IPS-15b (cell line): ENCODE results near the gene BRD3.
"Not testable (repeated sequence)": the region's sequence is repeated elsewhere in the genome, so short reads cannot be mapped to it uniquely, and the experiment has no call there.

Experiments
- H3K27me3 ChIP-seq: one replicate; pipeline ENCODE4 v1.6.1; 2013; ENCODE audit warnings: low read length; ENCODE audit not compliant: control insufficient read depth, insufficient read depth
- H3K36me3 ChIP-seq: one replicate; pipeline ENCODE4 v1.6.1; 2013; ENCODE audit warnings: low read length; ENCODE audit not compliant: control insufficient read depth, insufficient read depth
- H3K4me1 ChIP-seq: one replicate; pipeline ENCODE4 v1.6.1; 2013; ENCODE audit warnings: mild to moderate bottlenecking, low read length; ENCODE audit not compliant: control insufficient read depth, insufficient read depth
- H3K4me3 ChIP-seq: one replicate; pipeline ENCODE4 v1.5.1; 2013; ENCODE audit warnings: low read depth, low read length
- H3K9ac ChIP-seq: one replicate; pipeline ENCODE4 v1.6.1; 2013; ENCODE audit warnings: low read depth, mild to moderate bottlenecking, low read length
- H3K9me3 ChIP-seq: one replicate; pipeline ENCODE4 v1.6.1; 2013; ENCODE audit warnings: mild to moderate bottlenecking, low read length; ENCODE audit not compliant: control insufficient read depth, insufficient read depth

BRD3 gene

DNA sequence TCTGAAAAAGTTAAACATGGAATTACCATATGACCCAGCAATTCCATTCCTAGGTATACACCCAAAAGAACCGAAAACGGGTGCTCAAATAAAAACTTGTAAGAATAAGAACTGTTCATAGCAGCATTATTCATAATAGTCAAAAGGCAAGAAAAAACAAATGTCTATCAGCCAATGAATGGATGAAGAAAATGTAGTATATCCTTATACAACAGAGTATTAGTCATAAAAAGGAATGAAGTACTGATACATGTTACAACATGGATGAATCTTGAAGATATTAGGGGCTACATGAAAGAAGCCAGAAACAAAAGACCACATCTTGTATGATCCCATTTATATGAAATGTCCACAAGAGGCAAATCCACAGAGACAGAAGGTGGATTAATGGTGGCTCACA lies 15.6 kb upstream of the BRD3 start:
- no peaks in the 10 kb centered on the region for H3K9me3 ChIP-seq
- H3K4me3 ChIP-seq = no peak overlapping the region
- no peaks in the 10 kb centered on the region for H3K36me3 ChIP-seq
- no peak overlapping the region for H3K9ac ChIP-seq
- no peaks in the 10 kb centered on the region for H3K4me1 ChIP-seq
- no peaks in the 10 kb centered on the region for H3K27me3 ChIP-seq

DNA sequence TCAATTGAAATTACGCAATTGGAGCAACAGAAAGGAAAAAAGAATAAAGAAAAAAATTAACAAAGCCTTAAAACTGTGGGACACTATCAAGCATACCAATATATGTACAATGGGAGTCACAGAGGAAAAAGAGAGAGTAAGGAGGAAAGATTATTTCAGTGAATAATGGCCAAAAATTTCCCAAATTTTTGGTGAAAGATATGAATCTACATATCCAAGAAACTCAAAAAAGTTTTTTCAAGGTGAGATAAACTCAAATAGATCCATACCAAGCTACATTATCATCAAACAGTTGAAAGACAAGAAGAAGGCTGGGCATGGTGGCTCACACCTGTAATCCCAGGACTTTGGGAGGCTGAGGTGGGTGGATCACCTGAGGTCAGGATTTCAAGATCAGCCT lies 8.8 kb upstream of the BRD3 start:
- Histone ChIP-seq H3K4me1 (no peaks in the 10 kb centered on the region), H3K4me3 (no peak overlapping the region), H3K27me3 (no peaks in the 10 kb centered on the region), H3K9me3 (no peaks in the 10 kb centered on the region), H3K36me3 (no peaks in the 10 kb centered on the region), H3K9ac (no peak overlapping the region)

DNA sequence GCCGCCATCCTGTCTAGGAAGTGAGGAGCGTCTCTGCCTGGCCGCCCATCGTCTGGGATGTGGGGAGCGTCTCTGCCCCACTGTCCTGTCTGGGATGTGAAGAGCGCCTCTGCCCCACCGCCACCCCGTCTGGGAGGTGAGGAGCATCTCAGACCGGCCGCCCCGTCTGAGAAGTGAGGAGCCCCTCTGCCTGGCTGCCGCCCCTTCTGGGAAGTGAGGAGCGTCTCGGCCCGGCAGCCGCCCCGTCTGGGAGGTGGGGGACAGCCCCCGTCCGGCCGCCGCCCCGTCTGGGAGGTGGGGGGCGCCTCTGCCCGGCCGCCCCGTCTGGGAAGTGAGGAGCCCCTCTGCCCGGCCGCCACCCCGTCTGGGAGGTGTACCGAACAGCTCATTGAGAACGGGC lies 7.9 kb upstream of the BRD3 start:
- not testable (repeated sequence) for H3K9me3 ChIP-seq, H3K4me1 ChIP-seq, H3K4me3 ChIP-seq, H3K36me3 ChIP-seq, H3K9ac ChIP-seq, H3K27me3 ChIP-seq

DNA sequence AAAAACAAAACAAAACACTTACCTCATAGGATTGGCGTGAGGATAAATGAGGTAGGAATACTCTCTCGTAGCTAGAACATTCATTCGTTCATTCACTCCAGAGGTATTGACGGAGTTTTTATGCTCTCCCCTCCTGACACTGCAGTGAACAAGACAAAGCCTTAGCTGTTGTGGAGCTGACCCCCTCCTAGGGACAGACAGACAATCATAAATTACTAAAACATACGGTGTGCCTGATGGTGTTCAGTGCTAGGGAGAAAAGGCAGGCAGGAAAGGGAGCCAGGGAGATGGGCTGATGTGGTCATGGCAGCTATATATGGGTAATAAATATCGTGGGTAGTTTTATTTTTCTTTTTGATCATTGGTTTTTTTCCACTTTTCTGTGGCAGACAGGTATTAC lies 5.7 kb upstream of the BRD3 start:
- Histone ChIP-seq H3K9ac (no peak overlapping the region), H3K4me1 (no peaks in the 10 kb centered on the region), H3K36me3 (no peaks in the 10 kb centered on the region), H3K4me3 (no peak overlapping the region), H3K9me3 (no peaks in the 10 kb centered on the region), H3K27me3 (peaks cover 9% of the 10 kb centered on the region)

- H3K4me3 ChIP-seq, H3K27me3 ChIP-seq, H3K4me1 ChIP-seq, H3K9me3 ChIP-seq, H3K9ac ChIP-seq, H3K36me3 ChIP-seq: not testable (repeated sequence)
These were observed 4.9 kb upstream of the BRD3 start for GRCh38 chr9:134072683-134073082.

GRCh38 chr9:134071149-134071548 lies 3.3 kb upstream of the BRD3 start:
- no peak overlapping the region for H3K4me3 ChIP-seq
- H3K36me3 ChIP-seq = no peaks in the 10 kb centered on the region
- no peak overlapping the region for H3K9ac ChIP-seq
- no peaks in the 10 kb centered on the region for H3K4me1 ChIP-seq
- H3K27me3 ChIP-seq = peaks cover 9% of the 10 kb centered on the region
- no peaks in the 10 kb centered on the region for H3K9me3 ChIP-seq

DNA sequence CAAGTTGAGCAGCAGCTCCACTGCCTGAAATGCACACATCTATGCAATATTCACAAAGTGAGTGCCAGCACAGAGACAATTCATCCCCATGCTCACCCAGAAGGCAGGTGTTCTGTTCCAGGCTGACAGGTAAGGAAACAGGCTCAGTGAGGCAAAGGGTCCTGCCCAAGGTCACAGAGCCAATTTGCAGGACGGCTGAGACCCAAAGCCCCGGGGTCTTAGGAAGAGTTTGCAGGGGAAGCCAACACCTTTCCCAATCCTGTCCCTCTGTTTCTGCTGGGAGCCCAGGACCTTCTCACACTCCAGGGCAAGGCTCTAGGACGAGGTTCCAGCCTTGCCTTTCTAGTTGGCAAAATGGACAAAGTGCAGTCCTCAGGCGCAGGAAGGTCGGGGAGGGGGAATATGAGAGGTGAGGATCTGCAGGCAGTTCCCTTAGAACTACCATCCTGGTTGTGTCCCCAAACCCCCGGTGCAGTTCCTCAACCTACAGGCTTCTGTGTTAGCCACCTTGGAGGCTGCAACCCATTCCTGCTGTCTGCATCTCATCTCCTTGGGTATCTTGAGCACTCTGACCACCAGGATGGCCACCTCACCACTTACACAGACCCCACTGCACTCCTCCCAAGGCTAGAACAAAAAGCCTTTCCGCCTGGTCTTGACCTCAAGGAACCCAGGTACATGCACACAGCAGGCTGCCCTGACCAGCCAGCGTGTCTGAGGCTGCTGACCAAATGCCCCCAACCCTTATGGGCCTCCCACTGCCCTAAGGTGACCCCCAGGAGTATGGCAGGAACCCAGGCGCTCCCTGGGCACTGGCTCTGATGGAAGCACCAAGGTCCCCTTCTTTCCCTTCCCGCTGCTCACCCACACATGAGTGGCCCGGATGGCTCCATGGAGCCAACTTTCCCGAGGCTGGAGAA lies 1.9 kb upstream of the BRD3 start:
- H3K4me3 ChIP-seq = no peak overlapping the region
- peaks cover 9% of the 10 kb centered on the region for H3K27me3 ChIP-seq
- no peaks in the 10 kb centered on the region for H3K36me3 ChIP-seq
- H3K9me3 ChIP-seq = no peaks in the 10 kb centered on the region
- H3K4me1 ChIP-seq = peaks cover 4% of the 10 kb centered on the region
- H3K9ac ChIP-seq = no peak overlapping the region

DNA sequence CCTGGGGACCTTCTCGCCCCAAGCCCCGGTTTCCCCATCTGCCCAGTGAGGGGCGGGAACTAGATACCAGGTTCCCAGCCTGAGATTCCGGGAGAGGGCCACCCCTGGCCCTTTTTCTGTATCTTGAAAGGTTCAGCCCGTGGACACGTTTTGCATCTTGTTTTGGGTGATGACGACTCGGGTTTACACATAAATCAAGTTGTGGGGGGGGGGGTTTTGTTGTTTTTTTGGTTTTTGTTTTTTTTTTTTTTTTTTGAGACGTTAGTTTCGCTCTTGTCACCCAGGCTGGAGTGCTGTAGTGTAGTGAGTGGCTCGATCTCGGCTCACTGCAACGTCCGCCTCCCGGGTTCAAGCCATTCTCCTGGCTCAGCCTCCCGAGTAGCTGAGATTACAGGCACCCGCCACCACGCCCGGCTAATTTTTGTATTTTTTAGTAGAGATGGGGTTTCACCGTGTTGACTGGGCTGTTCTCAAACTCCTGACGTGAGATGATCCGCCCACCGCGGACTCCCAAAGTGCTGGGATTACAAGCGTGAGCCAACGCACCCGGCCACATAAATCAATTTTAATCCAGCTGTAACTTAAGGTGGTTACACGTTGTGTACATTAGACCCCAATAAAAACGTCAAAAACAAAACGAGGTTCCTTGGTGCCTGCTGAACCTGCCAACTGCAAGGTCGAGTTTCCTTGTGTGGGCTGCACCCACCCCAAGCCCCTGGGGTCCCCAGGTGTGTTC lies 1.1 kb upstream of the BRD3 start:
- Histone ChIP-seq H3K9ac (peak overlapping the region; percentile 60), H3K27me3 (peaks cover 9% of the 10 kb centered on the region), H3K36me3 (no peaks in the 10 kb centered on the region), H3K4me1 (peaks cover 4% of the 10 kb centered on the region), H3K4me3 (peak overlapping the region; percentile 64), H3K9me3 (no peaks in the 10 kb centered on the region)

DNA sequence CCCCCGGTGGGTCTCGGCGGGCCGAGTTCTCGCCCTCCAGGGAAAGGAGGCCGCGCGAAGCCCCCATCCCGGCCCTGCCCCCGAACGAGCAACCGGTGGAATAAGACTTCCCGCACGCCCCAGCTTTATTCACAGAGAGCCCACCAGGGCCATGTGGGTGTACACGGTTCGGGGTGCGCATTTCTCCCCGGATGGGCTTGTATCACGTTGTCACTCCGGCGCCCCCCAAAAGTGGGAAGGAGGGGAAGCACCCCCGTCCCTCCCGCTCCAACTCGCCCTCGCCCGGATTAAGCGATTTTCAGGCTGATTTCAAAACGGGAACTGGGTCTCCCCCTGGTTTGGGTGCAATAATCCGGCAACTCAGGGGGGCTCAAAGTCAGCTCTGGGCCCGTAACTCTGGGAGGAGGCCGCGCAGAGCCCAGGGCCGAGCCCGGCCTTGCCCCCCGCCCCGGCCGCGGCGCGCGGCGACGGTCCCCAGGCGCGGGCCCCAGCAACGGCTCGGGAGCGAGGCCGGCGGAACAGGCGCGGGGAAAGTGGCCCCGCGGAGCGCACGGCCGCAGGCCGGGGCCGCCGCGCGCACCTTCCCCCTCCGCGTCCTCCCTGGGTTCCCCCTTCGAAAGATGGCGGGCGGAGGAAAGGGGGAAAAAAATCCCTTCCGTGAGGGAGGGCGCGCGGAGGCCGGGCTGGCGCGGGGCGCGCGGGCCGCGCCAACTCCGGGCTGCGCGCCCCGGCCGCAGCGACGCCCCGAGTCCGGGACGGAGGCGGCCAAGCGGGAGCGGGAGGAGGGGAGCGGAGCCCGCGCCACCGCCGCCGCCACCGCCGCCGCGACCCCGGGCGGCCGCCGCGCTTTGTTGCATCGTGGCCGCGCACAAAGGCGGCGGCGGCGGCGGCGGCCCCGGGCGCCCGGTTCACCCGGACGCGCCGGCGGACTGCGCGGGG lies 644 bp downstream of the BRD3 start:
- Histone ChIP-seq H3K9ac (peak overlapping the region; percentile 88), H3K4me1 (peaks cover 4% of the 10 kb centered on the region), H3K4me3 (peak overlapping the region; percentile 88), H3K9me3 (no peaks in the 10 kb centered on the region), H3K27me3 (peaks cover 9% of the 10 kb centered on the region), H3K36me3 (peaks cover 3% of the 10 kb centered on the region)

GRCh38 chr9:134066526-134066912 lies 1.3 kb downstream of the BRD3 start:
- H3K36me3 ChIP-seq = peaks cover 3% of the 10 kb centered on the region
- peak overlapping the region; percentile 88 for H3K9ac ChIP-seq
- peaks cover 9% of the 10 kb centered on the region for H3K27me3 ChIP-seq
- H3K4me3 ChIP-seq = peak overlapping the region; percentile 88
- no peaks in the 10 kb centered on the region for H3K9me3 ChIP-seq
- H3K4me1 ChIP-seq = peaks cover 4% of the 10 kb centered on the region

DNA sequence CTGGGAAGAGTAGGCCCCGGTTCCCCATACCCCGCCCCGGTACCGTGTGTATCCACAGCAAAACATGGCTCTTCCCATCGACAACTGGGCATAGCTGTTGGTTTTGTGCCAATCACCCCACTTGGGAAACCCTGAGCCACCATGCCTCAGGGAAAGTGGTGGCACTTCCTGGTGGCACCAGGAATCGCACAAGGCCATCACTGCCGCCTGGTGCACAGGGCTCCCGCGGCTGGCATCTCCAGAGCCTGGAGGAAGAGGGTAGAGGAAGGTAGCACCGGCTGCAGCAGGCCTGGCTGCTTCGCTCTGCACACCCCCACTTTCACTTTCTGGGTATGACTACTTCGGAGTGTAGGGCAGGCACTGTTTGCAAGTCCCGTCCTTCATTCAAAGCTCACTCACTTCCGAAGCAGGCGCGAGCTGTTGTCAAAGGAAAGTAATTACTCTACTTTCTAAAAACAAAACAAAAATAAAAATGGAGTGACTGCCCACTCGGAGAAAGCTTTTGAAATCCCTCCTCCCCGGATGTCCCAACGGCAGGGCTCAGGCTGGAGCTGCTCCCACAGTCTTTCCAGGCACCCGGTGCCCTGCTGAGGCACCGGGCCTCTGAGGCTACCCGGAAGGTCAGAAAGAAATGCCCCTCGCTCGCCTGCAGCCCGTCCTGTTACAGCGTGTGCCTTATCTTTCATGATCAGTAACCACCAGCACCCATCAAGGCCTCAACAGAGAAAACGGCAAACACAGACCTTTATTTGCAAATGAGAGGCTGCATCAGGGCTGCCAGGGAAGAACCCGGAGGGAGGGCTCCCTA lies 2.0 kb downstream of the BRD3 start:
- Histone ChIP-seq H3K9ac (peak overlapping the region; percentile 88), H3K27me3 (peaks cover 9% of the 10 kb centered on the region), H3K36me3 (peaks cover 3% of the 10 kb centered on the region), H3K9me3 (no peaks in the 10 kb centered on the region), H3K4me3 (peak overlapping the region; percentile 88), H3K4me1 (peaks cover 4% of the 10 kb centered on the region)
